Suprapubic skin (tissue), 4 donors: Measurements from ENCODE around the gene ADK. TPM values are rescaled to one million over a fixed set of nuclear protein-coding genes. Genes with fewer than 3 reads are reported as not detected.

Experiments
- DNase-seq, 2 donors: peaks; one replicate each; pipeline ENCODE4 v3.0.0-alpha.2; 2019; ENCODE audit warnings: low spot score in 2 of 2
- H3K27ac ChIP-seq: fragments of 200-600 bp; sonication (generic); one replicate; pipeline ENCODE4 v1.5.1; 2019
- H3K27me3 ChIP-seq: fragments of 200-600 bp; sonication (generic); one replicate; pipeline ENCODE4 v1.5.1; 2019
- H3K36me3 ChIP-seq: fragments of 200-600 bp; sonication (generic); one replicate; pipeline ENCODE4 v1.5.1; 2019
- H3K4me1 ChIP-seq: fragments of 200-600 bp; sonication (generic); one replicate; pipeline ENCODE4 v1.5.1; 2019
- H3K4me3 ChIP-seq: fragments of 200-600 bp; sonication (generic); one replicate; pipeline ENCODE4 v1.5.1; 2019; ENCODE audit warnings: mild to moderate bottlenecking
- H3K9me3 ChIP-seq: fragments of 200-600 bp; sonication (generic); one replicate; pipeline ENCODE4 v1.5.1; 2019
- CTCF ChIP-seq, 2 donors: fragments of 200-600 bp in 1 of 2; fragments of 450-650 bp in 1 of 2; sonication (generic) in 1 of 2; IDR thresholded peaks; one replicate each; pipeline ENCODE4 v1.5.1; 2016 to 2019; ENCODE audit warnings: antibody characterized with exemption in 2 of 2, mild to moderate bottlenecking in 1 of 2, moderate library complexity in 1 of 2
- EP300 ChIP-seq: sonication (generic); formaldehyde crosslinking; IDR thresholded peaks from one replicate; pipeline ENCODE4 v1.6.1; 2017; ENCODE audit warnings: antibody characterized with exemption
- POLR2A ChIP-seq, 2 donors: fragments of 450-650 bp; IDR thresholded peaks; one replicate each; pipeline ENCODE4 v1.6.1; 2017; ENCODE audit warnings: antibody characterized with exemption in 2 of 2, mild to moderate bottlenecking in 2 of 2, moderate library complexity in 2 of 2
- POLR2AphosphoS5 ChIP-seq, 3 donors: sonication (generic); formaldehyde crosslinking; IDR thresholded peaks; one replicate each; pipeline ENCODE4 v1.6.1; 2017; ENCODE audit warnings: antibody characterized with exemption in 3 of 3
- WGBS: methylation state at CpG from one replicate; pipeline ENCODE4 v1.1.5; 2018; 5-methylcytosine and 5-hydroxymethylcytosine counted together
- total RNA-seq, 4 donors: library from RNA; depleted of rRNA; stranded (reverse); fragments of >200 nt; gene quantifications; one replicate each; pipeline ENCODE4 v1.1.0, GENCODE V29; 2016

ADK gene
- total RNA-seq, 4 donors from 2014 or later = 33.0 to 57.3 (median 48.0) TPM

- no peaks in the 10 kb centered on the region for H3K9me3 ChIP-seq
- TF ChIP-seq EP300 (no peak), CTCF (IDR thresholded peaks at IDR 0.05) (no peak), POLR2A (IDR thresholded peaks at IDR 0.05) (no peak), POLR2AphosphoS5 (IDR thresholded peaks at IDR 0.05) (no peak)
- WGBS = 94% methylated on average over 1 of the region's 1 CpG
- no peaks in the 10 kb centered on the region for H3K27me3 ChIP-seq
- DNase-seq = no peak
- no peaks in the 10 kb centered on the region for H3K4me1 ChIP-seq
- H3K4me3 ChIP-seq = no peak overlapping the region
- H3K27ac ChIP-seq = no peak overlapping the region
- H3K36me3 ChIP-seq = no peaks in the 10 kb centered on the region
These were observed 329.8 kb downstream of the ADK start for GRCh38 chr10:74480778-74481177.

- 98% methylated on average over 3 of the region's 3 CpGs for WGBS
- H3K4me3 ChIP-seq = no peak overlapping the region
- no peaks in the 10 kb centered on the region for H3K27me3 ChIP-seq
- H3K27ac ChIP-seq = no peak overlapping the region
- DNase-seq = no peak
- TF ChIP-seq POLR2A (IDR thresholded peaks at IDR 0.05) = no peak
- no peak for TF ChIP-seq CTCF (IDR thresholded peaks at IDR 0.05)
- no peak for TF ChIP-seq EP300
- TF ChIP-seq POLR2AphosphoS5 (IDR thresholded peaks at IDR 0.05) = no peak
- H3K36me3 ChIP-seq = no peaks in the 10 kb centered on the region
- no peaks in the 10 kb centered on the region for H3K9me3 ChIP-seq
- H3K4me1 ChIP-seq = peaks cover 14% of the 10 kb centered on the region
These were observed 332.3 kb downstream of the ADK start for GRCh38 chr10:74483356-74483755.

GRCh38 chr10:74485283-74485682 is 334.3 kb downstream of the ADK start:
- Histone ChIP-seq H3K4me1 (peaks cover 14% of the 10 kb centered on the region), H3K36me3 (no peaks in the 10 kb centered on the region), H3K4me3 (no peak overlapping the region), H3K27me3 (no peaks in the 10 kb centered on the region), H3K27ac (no peak overlapping the region), H3K9me3 (no peaks in the 10 kb centered on the region)
- no peak for TF ChIP-seq EP300
- no peak for TF ChIP-seq CTCF (IDR thresholded peaks at IDR 0.05)
- no peak for DNase-seq
- 84% methylated on average over 2 of the region's 2 CpGs for WGBS

GRCh38 chr10:74486659-74487058 is 335.6 kb downstream of the ADK start:
- Histone ChIP-seq H3K36me3 (no peaks in the 10 kb centered on the region), H3K27ac (peak overlapping the region; percentile 60), H3K27me3 (no peaks in the 10 kb centered on the region), H3K9me3 (no peaks in the 10 kb centered on the region), H3K4me3 (no peak overlapping the region), H3K4me1 (peaks cover 14% of the 10 kb centered on the region)
- TF ChIP-seq POLR2AphosphoS5 (IDR thresholded peaks at IDR 0.05) = no peak
- TF ChIP-seq POLR2A (IDR thresholded peaks at IDR 0.05) = no peak
- TF ChIP-seq EP300 = no peak
- TF ChIP-seq CTCF (IDR thresholded peaks at IDR 0.05) = no peak
- no peak for DNase-seq
- WGBS = 50% methylated on average over 1 of the region's 1 CpG

GRCh38 chr10:74488907-74489306 is 337.9 kb downstream of the ADK start:
- no peak for DNase-seq
- no peaks in the 10 kb centered on the region for H3K9me3 ChIP-seq
- TF ChIP-seq EP300 (no peak), CTCF (IDR thresholded peaks at IDR 0.05) (no peak), POLR2A (IDR thresholded peaks at IDR 0.05) (no peak), POLR2AphosphoS5 (IDR thresholded peaks at IDR 0.05) (no peak)
- H3K4me3 ChIP-seq = no peak overlapping the region
- no peaks in the 10 kb centered on the region for H3K36me3 ChIP-seq
- no peaks in the 10 kb centered on the region for H3K27me3 ChIP-seq
- peaks cover 14% of the 10 kb centered on the region for H3K4me1 ChIP-seq
- peak overlapping the region; percentile 57 for H3K27ac ChIP-seq
